ENCODE data around the gene NELFB. TPM values are rescaled to one million over a fixed set of nuclear protein-coding genes. Genes with fewer than 3 reads are reported as not detected.

Gene NELFB
- polyA plus RNA-seq, 1 donor (not counting 4 experiments of a cell fraction or from before 2014, with no cell fraction given), result 25.1 TPM

DNA sequence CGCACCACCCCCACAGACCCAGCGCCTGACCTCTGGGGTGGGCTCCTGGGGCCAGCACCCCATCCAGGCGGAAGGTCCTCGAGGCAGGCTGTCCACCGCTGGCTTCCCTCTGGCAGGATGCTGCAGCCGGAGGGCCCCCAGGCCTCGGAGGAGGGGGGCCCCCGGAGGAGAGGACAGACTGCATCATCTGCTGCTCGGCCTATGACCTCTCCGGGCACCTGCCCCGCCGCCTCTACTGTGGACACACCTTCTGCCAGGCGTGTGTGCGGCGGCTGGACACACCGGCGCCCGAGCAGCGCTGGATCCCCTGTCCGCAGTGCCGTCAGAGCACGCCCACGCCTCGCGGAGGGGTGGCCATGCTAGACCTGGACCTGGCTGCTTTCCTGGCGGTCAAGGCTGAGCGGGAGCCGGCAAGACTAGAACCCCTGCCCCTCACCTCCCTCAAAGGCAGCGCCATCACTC lies 26.6 kb upstream of the NELFB start:
- Histone ChIP-seq H3K4me2 (ENCODE audit: control insufficient read depth, extremely low read depth, insufficient read depth, low read depth, low read length) (no peak overlapping the region), H3K27ac (ENCODE audit: control insufficient read depth, insufficient read depth, low read length) (no peak overlapping the region)

DNA sequence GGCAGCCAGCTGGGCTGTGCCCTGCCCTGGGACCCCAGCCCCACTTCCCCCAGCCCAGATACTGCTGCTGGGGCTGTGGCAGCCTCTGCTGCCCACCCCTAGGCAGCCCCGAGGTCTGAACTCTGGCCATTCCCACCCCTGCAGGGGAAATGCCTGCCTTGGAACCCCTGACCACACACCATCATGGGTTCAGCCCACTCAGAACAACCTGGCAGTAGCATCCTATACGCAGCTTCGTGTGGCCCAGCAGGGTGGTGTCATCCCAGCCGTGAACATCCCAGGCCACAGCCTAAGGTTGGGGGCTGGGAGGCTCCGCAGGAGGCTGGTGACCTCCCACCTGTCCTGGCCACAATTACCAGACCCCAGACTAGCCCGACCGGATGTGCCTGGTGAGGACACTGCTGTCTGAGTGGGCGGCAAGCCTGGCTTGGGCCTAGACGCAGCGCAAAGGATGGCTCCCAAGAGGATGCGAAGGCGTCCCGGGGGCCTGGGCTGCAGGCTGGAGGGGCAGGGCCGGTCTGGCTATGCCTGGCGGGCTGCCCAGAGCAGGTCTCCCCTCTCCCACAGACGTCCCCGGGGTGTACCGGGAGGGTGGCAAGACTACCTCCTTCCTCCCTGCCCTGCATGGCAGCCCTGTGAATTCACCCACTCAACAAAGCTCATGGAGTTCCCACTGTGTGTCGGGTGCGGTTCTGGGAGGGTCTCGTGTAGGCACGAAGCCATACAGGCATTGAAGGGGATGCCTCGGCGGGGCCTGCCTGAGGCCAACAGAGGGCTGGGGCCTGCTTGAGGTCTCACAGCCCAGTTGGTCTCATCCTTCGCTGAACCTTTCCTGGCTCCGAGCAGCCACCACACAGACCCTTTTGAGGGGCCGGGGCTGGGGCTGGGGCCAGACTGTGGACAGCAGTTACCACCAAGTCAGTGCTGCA lies 25.9 kb upstream of the NELFB start:
- no peaks in the 10 kb centered on the region for H3K9me1 ChIP-seq (ENCODE audit: control insufficient read depth, extremely low read depth, insufficient read depth, low read length)
- no peaks in the 10 kb centered on the region for H3K36me3 ChIP-seq (ENCODE audit: control insufficient read depth in 2 of 2, extremely low read depth in 1 of 2, insufficient read depth in 2 of 2, low read length in 2 of 2)
- dilution Hi-C loops (cut with MboI; ENCODE audit: extremely low pct_ligation_motif_present, low sequenced_read_pairs), result no loop called here
- no peak overlapping the region for H3K4me2 ChIP-seq (ENCODE audit: control insufficient read depth, extremely low read depth, insufficient read depth, low read depth, low read length)
- no peak overlapping the region for H3K9ac ChIP-seq (ENCODE audit: control insufficient read depth, extremely low read depth, insufficient read depth, low read length)
- no peak overlapping the region for H2AFZ ChIP-seq (ENCODE audit: control insufficient read depth, low read length)
- H4K20me1 ChIP-seq (ENCODE audit: control insufficient read depth, extremely low read depth, insufficient read depth, low read length), result no peaks in the 10 kb centered on the region
- peaks cover 29% of the 10 kb centered on the region for H3K4me1 ChIP-seq (ENCODE audit: control insufficient read depth, extremely low read depth, insufficient read depth, low read length)
- H3K79me2 ChIP-seq (ENCODE audit: control insufficient read depth, insufficient read depth, low read length), result no peaks in the 10 kb centered on the region
- H3K4me3 ChIP-seq (ENCODE audit: control insufficient read depth in 2 of 3, extremely low read depth in 1 of 3, insufficient read depth in 2 of 3, low read depth in 1 of 3, low read length in 3 of 3), result no peak overlapping the region
- no peak for TF ChIP-seq EZH2 (IDR thresholded peaks at IDR 0.05; ENCODE audit: low read length)
- TF ChIP-seq, protein P1, sequence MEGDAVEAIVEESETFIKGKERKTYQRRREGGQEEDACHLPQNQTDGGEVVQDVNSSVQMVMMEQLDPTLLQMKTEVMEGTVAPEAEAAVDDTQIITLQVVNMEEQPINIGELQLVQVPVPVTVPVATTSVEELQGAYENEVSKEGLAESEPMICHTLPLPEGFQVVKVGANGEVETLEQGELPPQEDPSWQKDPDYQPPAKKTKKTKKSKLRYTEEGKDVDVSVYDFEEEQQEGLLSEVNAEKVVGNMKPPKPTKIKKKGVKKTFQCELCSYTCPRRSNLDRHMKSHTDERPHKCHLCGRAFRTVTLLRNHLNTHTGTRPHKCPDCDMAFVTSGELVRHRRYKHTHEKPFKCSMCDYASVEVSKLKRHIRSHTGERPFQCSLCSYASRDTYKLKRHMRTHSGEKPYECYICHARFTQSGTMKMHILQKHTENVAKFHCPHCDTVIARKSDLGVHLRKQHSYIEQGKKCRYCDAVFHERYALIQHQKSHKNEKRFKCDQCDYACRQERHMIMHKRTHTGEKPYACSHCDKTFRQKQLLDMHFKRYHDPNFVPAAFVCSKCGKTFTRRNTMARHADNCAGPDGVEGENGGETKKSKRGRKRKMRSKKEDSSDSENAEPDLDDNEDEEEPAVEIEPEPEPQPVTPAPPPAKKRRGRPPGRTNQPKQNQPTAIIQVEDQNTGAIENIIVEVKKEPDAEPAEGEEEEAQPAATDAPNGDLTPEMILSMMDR (optimal IDR thresholded peaks at IDR 0.05 in 1 of 3, IDR thresholded peaks at IDR 0.05 in 1 of 3, conservative IDR thresholded peaks at IDR 0.05 in 1 of 3; ENCODE audit: extremely low read depth in 1 of 3, insufficient read depth in 2 of 3, low read length in 3 of 3), result no peak
- FAIRE-seq (no peak), DNase-seq (ENCODE audit: low read depth, low spot score) (no peak)
- H3K27me3 ChIP-seq (ENCODE audit: control insufficient read depth, extremely low read depth, insufficient read depth, low read length), result peaks cover 9% of the 10 kb centered on the region
- no peaks in the 10 kb centered on the region for H3K9me3 ChIP-seq (ENCODE audit: control insufficient read depth, low read depth, low read length)
- H3K27ac ChIP-seq (ENCODE audit: control insufficient read depth, insufficient read depth, low read length), result no peak overlapping the region

More for the DNA sequence above, 26.6 kb upstream of the NELFB start:
- FAIRE-seq, result no peak
- Histone ChIP-seq H4K20me1 (ENCODE audit: control insufficient read depth, extremely low read depth, insufficient read depth, low read length) (no peaks in the 10 kb centered on the region), H2AFZ (ENCODE audit: control insufficient read depth, low read length) (no peak overlapping the region), H3K36me3 (ENCODE audit: control insufficient read depth in 2 of 2, extremely low read depth in 1 of 2, insufficient read depth in 2 of 2, low read length in 2 of 2) (no peaks in the 10 kb centered on the region), H3K9ac (ENCODE audit: control insufficient read depth, extremely low read depth, insufficient read depth, low read length) (no peak overlapping the region), H3K27me3 (ENCODE audit: control insufficient read depth, extremely low read depth, insufficient read depth, low read length) (peaks cover 6% of the 10 kb centered on the region), H3K4me3 (ENCODE audit: control insufficient read depth in 2 of 3, extremely low read depth in 1 of 3, insufficient read depth in 2 of 3, low read depth in 1 of 3, low read length in 3 of 3) (no peak overlapping the region), H3K79me2 (ENCODE audit: control insufficient read depth, insufficient read depth, low read length) (no peaks in the 10 kb centered on the region), H3K9me3 (ENCODE audit: control insufficient read depth, low read depth, low read length) (no peaks in the 10 kb centered on the region), H3K9me1 (ENCODE audit: control insufficient read depth, extremely low read depth, insufficient read depth, low read length) (no peaks in the 10 kb centered on the region), H3K4me1 (ENCODE audit: control insufficient read depth, extremely low read depth, insufficient read depth, low read length) (peaks cover 33% of the 10 kb centered on the region)
- no peak for DNase-seq (ENCODE audit: low read depth, low spot score)
- TF ChIP-seq EZH2 (IDR thresholded peaks at IDR 0.05; ENCODE audit: low read length), result no peak
- TF ChIP-seq, protein P1 (optimal IDR thresholded peaks at IDR 0.05 in 1 of 3, IDR thresholded peaks at IDR 0.05 in 1 of 3, conservative IDR thresholded peaks at IDR 0.05 in 1 of 3; ENCODE audit: extremely low read depth in 1 of 3, insufficient read depth in 2 of 3, low read length in 3 of 3), result no peak
- dilution Hi-C loops (cut with MboI; ENCODE audit: extremely low pct_ligation_motif_present, low sequenced_read_pairs), result no loop called here
